ENCODE measurements around the gene ANO1. TPM values are rescaled to one million over a fixed set of nuclear protein-coding genes. Genes with fewer than 3 reads are reported as not detected.
"Not testable (repeated sequence)": the region's sequence is repeated elsewhere in the genome, so short reads cannot be mapped to it uniquely, and the experiment has no call there.

The ANO1 gene
- total RNA-seq, 2 experiments from 2014 or later = not detected

- intact Hi-C loops (cut with DNase I, micrococcal nuclease) = no loop called here
- ChIA-PET POLR2A (no interaction called here), CTCF (no interaction called here)
- no peaks in the 10 kb centered on the region for H3K9me3 Mint-ChIP-seq
- H3K4me1 Mint-ChIP-seq (ENCODE audit: low read depth) = peaks cover 42% of the 10 kb centered on the region
- Histone ChIP-seq H3K36me3 (ENCODE audit: insufficient read depth, low read length) (peaks cover 40% of the 10 kb centered on the region), H3K9me3 (ENCODE audit: control insufficient read depth in 1 of 2, insufficient read depth in 1 of 2, low read length in 2 of 2) (no peaks in the 10 kb centered on the region), H3K27ac (ENCODE audit: low read depth in 1 of 2, low read length in 2 of 2) (no peak overlapping the region), H3K4me1 (ENCODE audit: insufficient read depth, low read length) (peaks cover 26% of the 10 kb centered on the region), H3K4me3 (ENCODE audit: low read length) (no peak overlapping the region), H3K27me3 (ENCODE audit: control insufficient read depth in 1 of 2, insufficient read depth in 2 of 2, low read length in 2 of 2) (no peaks in the 10 kb centered on the region)
- no peaks in the 10 kb centered on the region for H3K27me3 Mint-ChIP-seq
- peaks cover 48% of the 10 kb centered on the region for H3K36me3 Mint-ChIP-seq (ENCODE audit: low read depth)
- no peak overlapping the region for H3K27ac Mint-ChIP-seq
- ATAC-seq (ENCODE audit: poor library complexity) (no peak), DNase-seq (no peak)
- no peak overlapping the region for H3K4me3 Mint-ChIP-seq
- TF ChIP-seq CTCF (IDR thresholded peaks at IDR 0.05) = no peak
These were observed 132.4 kb downstream of the ANO1 start for GRCh38 chr11:70210530-70210929.

GRCh38 chr11:70212227-70212811 is 134.2 kb downstream of the ANO1 start:
- ChIA-PET CTCF (interaction anchor here (0.6 kb wide), 1 partner anchor 37 kb away, joined by 3 read pairs; no protein-coding TSS in a partner anchor), POLR2A (no interaction called here)
- peak overlapping the region; percentile 67 for H3K27ac Mint-ChIP-seq

GRCh38 chr11:70217388-70217787 is 139.3 kb downstream of the ANO1 start:
- H3K9me3 Mint-ChIP-seq; H3K4me1 ChIP-seq (ENCODE audit: insufficient read depth, low read length); H3K4me3 ChIP-seq (ENCODE audit: low read length); H3K4me3 Mint-ChIP-seq; H3K36me3 ChIP-seq (ENCODE audit: insufficient read depth, low read length); H3K36me3 Mint-ChIP-seq (ENCODE audit: low read depth); DNase-seq; H3K27me3 ChIP-seq (ENCODE audit: control insufficient read depth in 1 of 2, insufficient read depth in 2 of 2, low read length in 2 of 2); H3K27ac ChIP-seq (ENCODE audit: low read depth in 1 of 2, low read length in 2 of 2); H3K4me1 Mint-ChIP-seq (ENCODE audit: low read depth); H3K9me3 ChIP-seq (ENCODE audit: control insufficient read depth in 1 of 2, insufficient read depth in 1 of 2, low read length in 2 of 2); ATAC-seq (ENCODE audit: poor library complexity); POLR2A ChIA-PET; CTCF ChIA-PET; intact Hi-C loops (cut with DNase I, micrococcal nuclease); H3K27ac Mint-ChIP-seq: not testable (repeated sequence)
- peaks cover 15% of the 10 kb centered on the region for H3K27me3 Mint-ChIP-seq

More at GRCh38 chr11:70212227-70212811, 134.2 kb downstream of the ANO1 start:
- H3K9me3 Mint-ChIP-seq = no peaks in the 10 kb centered on the region
- DNase-seq (no peak), ATAC-seq (ENCODE audit: poor library complexity) (no peak)
- H3K36me3 Mint-ChIP-seq (ENCODE audit: low read depth) = peaks cover 30% of the 10 kb centered on the region
- intact Hi-C loops (cut with DNase I, micrococcal nuclease) = no loop called here
- no peak overlapping the region for H3K4me3 ChIP-seq (ENCODE audit: low read length)
- H3K4me1 ChIP-seq (ENCODE audit: insufficient read depth, low read length) = peaks cover 12% of the 10 kb centered on the region
- no peak for TF ChIP-seq CTCF (IDR thresholded peaks at IDR 0.05)
- H3K27me3 Mint-ChIP-seq = no peaks in the 10 kb centered on the region
- no peaks in the 10 kb centered on the region for H3K9me3 ChIP-seq (ENCODE audit: control insufficient read depth in 1 of 2, insufficient read depth in 1 of 2, low read length in 2 of 2)
- no peaks in the 10 kb centered on the region for H3K27me3 ChIP-seq (ENCODE audit: control insufficient read depth in 1 of 2, insufficient read depth in 2 of 2, low read length in 2 of 2)
- H3K36me3 ChIP-seq (ENCODE audit: insufficient read depth, low read length) = peaks cover 22% of the 10 kb centered on the region
- peak overlapping the region; percentile 48 for H3K4me3 Mint-ChIP-seq
- H3K4me1 Mint-ChIP-seq (ENCODE audit: low read depth) = peaks cover 24% of the 10 kb centered on the region
- H3K27ac ChIP-seq (ENCODE audit: low read depth in 1 of 2, low read length in 2 of 2) = no peak overlapping the region

GRCh38 chr11:70218076-70218475 is 140.0 kb downstream of the ANO1 start:
- H3K9me3 Mint-ChIP-seq; H3K27ac ChIP-seq (ENCODE audit: low read depth in 1 of 2, low read length in 2 of 2); H3K9me3 ChIP-seq (ENCODE audit: control insufficient read depth in 1 of 2, insufficient read depth in 1 of 2, low read length in 2 of 2); H3K4me3 ChIP-seq (ENCODE audit: low read length); H3K27ac Mint-ChIP-seq; H3K27me3 ChIP-seq (ENCODE audit: control insufficient read depth in 1 of 2, insufficient read depth in 2 of 2, low read length in 2 of 2); H3K4me1 Mint-ChIP-seq (ENCODE audit: low read depth); ATAC-seq (ENCODE audit: poor library complexity); intact Hi-C loops (cut with DNase I, micrococcal nuclease); H3K4me3 Mint-ChIP-seq; DNase-seq; H3K4me1 ChIP-seq (ENCODE audit: insufficient read depth, low read length); H3K36me3 ChIP-seq (ENCODE audit: insufficient read depth, low read length); H3K36me3 Mint-ChIP-seq (ENCODE audit: low read depth); POLR2A ChIA-PET; CTCF ChIA-PET: not testable (repeated sequence)
- peaks cover 15% of the 10 kb centered on the region for H3K27me3 Mint-ChIP-seq

All from CD4-positive, alpha-beta T cell (primary cell).